Neural cell (in vitro differentiated cells): ENCODE results near the gene SLC23A1. TPM values are rescaled to one million over a fixed set of nuclear protein-coding genes. Genes with fewer than 3 reads are reported as not detected.

Experiments used
- H2AFZ ChIP-seq: fragments of 200-600, 300-800 bp; sonication (generic), shearing (Covaris generic); 2 replicates; pipeline ENCODE4 v1.6.0; 2014; ENCODE audit warnings: low read depth, mild to moderate bottlenecking, antibody characterized with exemption, low read length, moderate library complexity
- H3F3A ChIP-seq: fragments of 200-600 bp; shearing (Covaris generic); 2 replicates; pipeline ENCODE4 v1.6.1; 2016; ENCODE audit warnings: mild to moderate bottlenecking, moderate library complexity, mixed read lengths, antibody characterized with exemption, low read length; ENCODE audit not compliant: insufficient read depth, poor library complexity, severe bottlenecking
- H3K27ac ChIP-seq: fragments of 200-600, 300-800 bp; sonication (generic), shearing (Covaris generic); 2 replicates; pipeline ENCODE4 v1.5.1; 2014; ENCODE audit warnings: mild to moderate bottlenecking, low read length, moderate library complexity
- H3K27me3 ChIP-seq: fragments of 300-800, 200-600 bp; sonication (generic), shearing (Covaris generic); 2 replicates; pipeline ENCODE4 v1.6.0; 2014; ENCODE audit warnings: mild to moderate bottlenecking, low read depth, low read length, moderate library complexity; ENCODE audit not compliant: insufficient read depth
- H3K36me3 ChIP-seq: fragments of 300-800, 200-600 bp; sonication (generic), shearing (Covaris generic); 2 replicates; pipeline ENCODE4 v1.5.1; 2014; ENCODE audit warnings: mild to moderate bottlenecking, antibody characterized with exemption, low read length, moderate library complexity; ENCODE audit not compliant: insufficient read depth
- H3K4me2 ChIP-seq: fragments of 300-800, 200-600 bp; sonication (generic), shearing (Covaris generic); 2 replicates; pipeline ENCODE4 v1.6.0; 2014; ENCODE audit warnings: mild to moderate bottlenecking, low read length
- H3K4me3 ChIP-seq: fragments of 300-800, 200-600 bp; sonication (generic), shearing (Covaris generic); 2 replicates; pipeline ENCODE4 v1.5.1; 2014; ENCODE audit warnings: mild to moderate bottlenecking, low read length, moderate library complexity
- H3K79me2 ChIP-seq: fragments of 200-600 bp; shearing (Covaris generic); replicated peaks from 2 replicates; pipeline ENCODE4 v1.6.0; 2014; ENCODE audit warnings: mild to moderate bottlenecking, low read length, moderate library complexity; ENCODE audit not compliant: insufficient read depth
- H3K9ac ChIP-seq: fragments of 300-800, 200-600 bp; sonication (generic), shearing (Covaris generic); 2 replicates; pipeline ENCODE4 v1.6.1; 2016; ENCODE audit warnings: mild to moderate bottlenecking, low read length, mixed read lengths
- H3K9me2 ChIP-seq: fragments of 200-600 bp; shearing (Covaris generic); 2 replicates; pipeline ENCODE4 v1.6.1; 2016; ENCODE audit warnings: mild to moderate bottlenecking, low read length, mixed read lengths; ENCODE audit not compliant: insufficient read depth
- H3K9me3 ChIP-seq: fragments of 200-600, 300-800 bp; sonication (generic), shearing (Covaris generic); 2 replicates; pipeline ENCODE4 v1.6.1; 2016; ENCODE audit warnings: mild to moderate bottlenecking, mixed run types, low read length, moderate library complexity, mixed read lengths
- H4K20me1 ChIP-seq: fragments of 200-600 bp; shearing (Covaris generic); 2 replicates; pipeline ENCODE4 v1.6.1; 2016; ENCODE audit warnings: mild to moderate bottlenecking, mixed run types; ENCODE audit not compliant: insufficient read depth
- EP300 ChIP-seq: fragments of 450-650 bp; conservative IDR thresholded peaks from 2 replicates; pipeline ENCODE4 v1.6.1; 2014; ENCODE audit warnings: antibody characterized with exemption, mild to moderate bottlenecking, moderate library complexity; ENCODE audit not compliant: poor library complexity, severe bottlenecking
- EZH2 ChIP-seq: fragments of 200-600, 300-800 bp; shearing (Covaris generic), sonication (generic); IDR thresholded peaks from 2 replicates; pipeline ENCODE4 v1.6.1; 2014; ENCODE audit warnings: antibody characterized with exemption, low read length, borderline replicate concordance, mild to moderate bottlenecking; ENCODE audit not compliant: insufficient read depth, poor library complexity, severe bottlenecking
- MXI1 ChIP-seq: fragments of 450-650 bp; conservative IDR thresholded peaks from 2 replicates; pipeline ENCODE4 v1.6.1; 2014; ENCODE audit warnings: antibody characterized with exemption, mild to moderate bottlenecking; ENCODE audit not compliant: poor library complexity, severe bottlenecking
- POLR2AphosphoS5 ChIP-seq: IDR thresholded peaks from 2 replicates; pipeline ENCODE4 v1.6.1; 2012
- RAD21 ChIP-seq: fragments of 450-650 bp; conservative IDR thresholded peaks from 2 replicates; pipeline ENCODE4 v1.6.1; 2014; ENCODE audit warnings: antibody characterized with exemption, mild to moderate bottlenecking, moderate library complexity
- SMC3 ChIP-seq: fragments of 450-650 bp; conservative IDR thresholded peaks from 2 replicates; pipeline ENCODE4 v1.6.1; 2014; ENCODE audit warnings: antibody characterized with exemption, mild to moderate bottlenecking, moderate library complexity; ENCODE audit not compliant: poor library complexity
- TAF1 ChIP-seq: IDR thresholded peaks from 2 replicates; pipeline ENCODE4 v1.6.1; 2012; ENCODE audit warnings: low read depth
- polyA plus RNA-seq: library from polyadenylated mRNA; depleted of rRNA; stranded (reverse); fragments of >200 nt; gene quantifications from 2 replicates; pipeline ENCODE4 v1.2.3, GENCODE V29; 2014
- TF ChIP-seq, protein P1 (sequence below): IDR thresholded peaks from 2 replicates; pipeline ENCODE4 v1.6.1; 2012; ENCODE audit warnings: borderline replicate concordance
- TF ChIP-seq, protein P2 (sequence below): fragments of 450-650 bp; IDR thresholded peaks from 2 replicates; pipeline ENCODE4 v1.5.1; 2014; ENCODE audit warnings: antibody characterized with exemption, mild to moderate bottlenecking, moderate library complexity; ENCODE audit not compliant: poor library complexity, severe bottlenecking

Gene SLC23A1
- polyA plus RNA-seq, 1 donor from 2014 or later: not detected

DNA sequence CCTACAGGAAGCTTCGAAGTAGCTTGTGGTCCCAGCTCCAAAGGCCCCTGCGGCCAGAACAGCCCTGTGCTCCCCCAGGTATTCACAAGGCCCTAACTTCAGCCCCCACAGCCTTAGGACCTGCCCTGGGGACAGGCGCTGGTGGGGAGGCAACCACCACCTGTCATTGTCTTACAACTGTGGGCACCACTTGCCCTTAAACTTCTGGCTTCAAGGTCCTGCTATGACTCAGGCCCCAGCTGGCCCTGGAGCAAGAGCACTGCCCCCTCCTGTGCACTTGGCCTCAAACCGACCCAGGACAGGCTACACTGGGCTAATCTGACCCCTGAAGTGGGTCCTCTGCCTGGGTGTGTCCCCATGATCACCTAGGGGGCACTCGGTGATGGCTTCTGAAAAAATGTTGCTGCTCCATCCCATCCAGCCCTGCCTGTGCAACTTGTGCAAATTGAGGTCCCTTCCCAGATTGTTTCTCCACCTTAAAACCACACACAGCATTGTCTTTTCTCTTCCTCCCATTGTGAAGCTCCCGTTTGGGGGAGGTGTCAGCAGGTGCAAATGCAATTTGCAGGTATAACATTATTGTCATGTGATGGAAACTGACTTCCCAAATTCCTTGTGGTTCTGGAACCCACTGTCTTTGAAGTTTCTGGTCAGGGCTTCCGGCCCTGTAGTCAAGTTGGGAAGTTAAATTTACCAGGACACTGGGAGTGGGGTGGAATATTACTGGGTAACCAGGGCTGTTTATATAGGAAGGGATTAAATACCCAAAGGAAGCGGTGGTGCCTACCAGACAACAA, 12.9 kb upstream of the SLC23A1 start:
- Histone ChIP-seq H2AFZ (no peak overlapping the region), H3K27ac (no peak overlapping the region), H3K79me2 (no peaks in the 10 kb centered on the region), H3K36me3 (no peaks in the 10 kb centered on the region), H4K20me1 (no peaks in the 10 kb centered on the region), H3K9me3 (no peaks in the 10 kb centered on the region), H3F3A (no peaks in the 10 kb centered on the region), H3K4me2 (no peak overlapping the region), H3K9me2 (no peaks in the 10 kb centered on the region), H3K27me3 (peaks cover 50% of the 10 kb centered on the region), H3K9ac (no peak overlapping the region), H3K4me3 (no peak overlapping the region)
- TF ChIP-seq SMC3: no peak
- TF ChIP-seq EZH2: no peak
- TF ChIP-seq, protein P1, sequence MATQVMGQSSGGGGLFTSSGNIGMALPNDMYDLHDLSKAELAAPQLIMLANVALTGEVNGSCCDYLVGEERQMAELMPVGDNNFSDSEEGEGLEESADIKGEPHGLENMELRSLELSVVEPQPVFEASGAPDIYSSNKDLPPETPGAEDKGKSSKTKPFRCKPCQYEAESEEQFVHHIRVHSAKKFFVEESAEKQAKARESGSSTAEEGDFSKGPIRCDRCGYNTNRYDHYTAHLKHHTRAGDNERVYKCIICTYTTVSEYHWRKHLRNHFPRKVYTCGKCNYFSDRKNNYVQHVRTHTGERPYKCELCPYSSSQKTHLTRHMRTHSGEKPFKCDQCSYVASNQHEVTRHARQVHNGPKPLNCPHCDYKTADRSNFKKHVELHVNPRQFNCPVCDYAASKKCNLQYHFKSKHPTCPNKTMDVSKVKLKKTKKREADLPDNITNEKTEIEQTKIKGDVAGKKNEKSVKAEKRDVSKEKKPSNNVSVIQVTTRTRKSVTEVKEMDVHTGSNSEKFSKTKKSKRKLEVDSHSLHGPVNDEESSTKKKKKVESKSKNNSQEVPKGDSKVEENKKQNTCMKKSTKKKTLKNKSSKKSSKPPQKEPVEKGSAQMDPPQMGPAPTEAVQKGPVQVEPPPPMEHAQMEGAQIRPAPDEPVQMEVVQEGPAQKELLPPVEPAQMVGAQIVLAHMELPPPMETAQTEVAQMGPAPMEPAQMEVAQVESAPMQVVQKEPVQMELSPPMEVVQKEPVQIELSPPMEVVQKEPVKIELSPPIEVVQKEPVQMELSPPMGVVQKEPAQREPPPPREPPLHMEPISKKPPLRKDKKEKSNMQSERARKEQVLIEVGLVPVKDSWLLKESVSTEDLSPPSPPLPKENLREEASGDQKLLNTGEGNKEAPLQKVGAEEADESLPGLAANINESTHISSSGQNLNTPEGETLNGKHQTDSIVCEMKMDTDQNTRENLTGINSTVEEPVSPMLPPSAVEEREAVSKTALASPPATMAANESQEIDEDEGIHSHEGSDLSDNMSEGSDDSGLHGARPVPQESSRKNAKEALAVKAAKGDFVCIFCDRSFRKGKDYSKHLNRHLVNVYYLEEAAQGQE: no peak
- TF ChIP-seq TAF1: no peak
- TF ChIP-seq RAD21: no peak
- TF ChIP-seq EP300: no peak
- TF ChIP-seq MXI1: no peak

DNA sequence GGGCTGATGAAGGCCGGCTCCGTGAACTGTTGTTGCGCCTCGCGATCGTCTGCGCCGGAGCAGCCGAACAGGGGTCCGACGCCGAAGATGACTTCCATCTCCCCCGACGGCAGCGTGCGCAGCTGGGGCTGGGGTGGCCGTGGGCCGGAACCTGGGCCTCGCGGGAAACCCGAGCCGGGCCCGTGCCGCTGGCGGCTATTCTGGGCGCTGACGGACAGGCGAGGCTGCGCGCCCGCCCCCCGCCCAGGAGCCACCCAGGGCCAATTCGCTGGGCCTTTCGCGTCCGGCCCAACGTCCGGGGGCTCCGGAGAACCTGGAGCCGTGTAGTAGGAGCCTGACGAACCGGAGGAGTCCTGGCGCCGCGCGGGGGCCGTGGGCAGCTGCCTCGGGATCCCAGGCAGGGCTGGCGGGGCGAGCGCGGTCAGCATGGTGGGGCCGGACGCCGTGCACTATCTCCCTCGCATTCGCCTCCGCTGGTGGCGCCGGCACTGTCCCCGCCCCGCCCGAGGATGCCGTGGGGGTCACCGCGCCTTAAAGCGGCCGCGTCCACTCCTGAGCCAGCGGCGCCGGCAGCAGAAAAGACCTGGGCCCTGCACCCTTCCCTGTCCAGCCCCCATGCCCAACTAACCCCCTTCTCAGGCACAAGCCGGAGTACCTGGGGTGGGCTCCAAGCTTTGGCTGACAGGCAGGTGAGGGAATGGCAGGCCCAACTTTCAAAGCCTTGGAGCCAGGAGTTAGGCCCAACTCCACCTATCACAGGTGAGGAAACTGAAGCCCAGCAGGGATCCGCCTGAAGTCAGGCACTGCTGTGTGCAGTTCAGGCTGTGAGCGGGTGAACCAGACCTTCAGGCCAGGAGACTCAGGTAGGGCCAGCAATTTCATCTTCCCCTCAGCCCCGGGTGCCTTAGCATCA, 11.8 kb upstream of the SLC23A1 start, which contains the start of gene PROB1:
Gene PROB1 (minus strand): TSS at position 451 of the 913 bp plus-strand sequence. CDS start 23 bp downstream, at position 428.
- Histone ChIP-seq H3K27ac (no peak within 1 kb of the TSS), H3K4me3 (peak within 1 kb of the TSS; percentile 55), H3K79me2 (no peaks in the 10 kb centered on the region), H3K36me3 (no peaks in the 10 kb centered on the region), H4K20me1 (no peaks in the 10 kb centered on the region), H3K9me2 (no peaks in the 10 kb centered on the region), H3K9ac (peak within 1 kb of the TSS; percentile 9), H3K27me3 (peaks cover 50% of the 10 kb centered on the region), H3F3A (no peaks in the 10 kb centered on the region), H3K9me3 (no peaks in the 10 kb centered on the region), H2AFZ (no peak within 1 kb of the TSS), H3K4me2 (no peak within 1 kb of the TSS)
- no peak for TF ChIP-seq EZH2
- TF ChIP-seq SMC3: no peak
- no peak for TF ChIP-seq TAF1
- TF ChIP-seq POLR2AphosphoS5: no peak
- TF ChIP-seq, protein P1: no peak
- TF ChIP-seq, protein P2, sequence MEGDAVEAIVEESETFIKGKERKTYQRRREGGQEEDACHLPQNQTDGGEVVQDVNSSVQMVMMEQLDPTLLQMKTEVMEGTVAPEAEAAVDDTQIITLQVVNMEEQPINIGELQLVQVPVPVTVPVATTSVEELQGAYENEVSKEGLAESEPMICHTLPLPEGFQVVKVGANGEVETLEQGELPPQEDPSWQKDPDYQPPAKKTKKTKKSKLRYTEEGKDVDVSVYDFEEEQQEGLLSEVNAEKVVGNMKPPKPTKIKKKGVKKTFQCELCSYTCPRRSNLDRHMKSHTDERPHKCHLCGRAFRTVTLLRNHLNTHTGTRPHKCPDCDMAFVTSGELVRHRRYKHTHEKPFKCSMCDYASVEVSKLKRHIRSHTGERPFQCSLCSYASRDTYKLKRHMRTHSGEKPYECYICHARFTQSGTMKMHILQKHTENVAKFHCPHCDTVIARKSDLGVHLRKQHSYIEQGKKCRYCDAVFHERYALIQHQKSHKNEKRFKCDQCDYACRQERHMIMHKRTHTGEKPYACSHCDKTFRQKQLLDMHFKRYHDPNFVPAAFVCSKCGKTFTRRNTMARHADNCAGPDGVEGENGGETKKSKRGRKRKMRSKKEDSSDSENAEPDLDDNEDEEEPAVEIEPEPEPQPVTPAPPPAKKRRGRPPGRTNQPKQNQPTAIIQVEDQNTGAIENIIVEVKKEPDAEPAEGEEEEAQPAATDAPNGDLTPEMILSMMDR: no peak
- TF ChIP-seq MXI1: no peak
- TF ChIP-seq RAD21: no peak
- no peak for TF ChIP-seq EP300
